MCF 10A (cell line): Measurements from ENCODE around the gene SUPT20HL1. TPM values are rescaled to one million over a fixed set of nuclear protein-coding genes. Genes with fewer than 3 reads are reported as not detected.
"Not testable (repeated sequence)": the region's sequence is repeated elsewhere in the genome, so short reads cannot be mapped to it uniquely, and the experiment has no call there.

Experiments used
- BruUV-seq: library from RNA; stranded (reverse); fragments of 400-500 nt; replicated peaks from 2 replicates; lab custom pipeline; 2021; lab: Mats Ljungman, UMichigan
- CTCF ChIA-PET: fragments of 300-600 bp; sonication (Branson Sonifier 250); formaldehyde crosslinking; extraction: SDS; loops from one replicate; lab custom pipeline; 2021; ENCODE audit warnings: antibody characterized with exemption, inconsistent platforms; lab: Yijun Ruan, JAX
- POLR2A ChIA-PET: fragments of 300-600, 350-650 bp; sonication (Branson Sonifier 250); formaldehyde crosslinking; extraction: SDS; loops from one replicate; lab custom pipeline; 2020; ENCODE audit warnings: antibody characterized with exemption, inconsistent platforms; lab: Yijun Ruan, JAX
- DNase-seq: peaks from one replicate; pipeline ENCODE4 v3.0.0-alpha.2; 2018; ENCODE audit not compliant: unreplicated experiment
- H3K27ac Mint-ChIP-seq: one replicate; pipeline ENCODE4 v1.8.0; 2022; ENCODE audit warnings: mild to moderate bottlenecking, low read depth, mixed read lengths; ENCODE audit not compliant: unreplicated experiment
- H3K27me3 Mint-ChIP-seq: one replicate; pipeline ENCODE4 v1.8.0; 2022; ENCODE audit warnings: mixed read lengths; ENCODE audit not compliant: insufficient read depth, unreplicated experiment
- H3K36me3 Mint-ChIP-seq: one replicate; pipeline ENCODE4 v1.8.0; 2022; ENCODE audit warnings: mild to moderate bottlenecking, moderate library complexity, mixed read lengths; ENCODE audit not compliant: insufficient read depth, unreplicated experiment
- H3K4me1 Mint-ChIP-seq: one replicate; pipeline ENCODE4 v1.8.0; 2022; ENCODE audit warnings: mixed read lengths; ENCODE audit not compliant: insufficient read depth, unreplicated experiment
- H3K4me3 Mint-ChIP-seq: one replicate; pipeline ENCODE4 v1.8.0; 2022; ENCODE audit warnings: mild to moderate bottlenecking, moderate library complexity, mixed read lengths; ENCODE audit not compliant: unreplicated experiment
- H3K9me3 Mint-ChIP-seq: one replicate; pipeline ENCODE4 v1.8.0; 2022; ENCODE audit warnings: mixed read lengths; ENCODE audit not compliant: unreplicated experiment
- CTCF ChIP-seq: fragments of 200-600 bp; IDR thresholded peaks from one replicate; pipeline ENCODE4 v1.8.0; 2022; ENCODE audit warnings: antibody characterized with exemption, mild to moderate bottlenecking; ENCODE audit not compliant: unreplicated experiment
- intact Hi-C: fragments of 100-400 bp; cut with micrococcal nuclease; formaldehyde crosslinking; loops from 2 replicates; pipeline ENCODE4 v1.14.1; 2022
- total RNA-seq: library from RNA; stranded (reverse); gene quantifications from 2 replicates; pipeline ENCODE4 v1.2.3, GENCODE V29; 2022

Gene SUPT20HL1
- total RNA-seq, 1 experiment from 2014 or later = not detected

- H3K27ac Mint-ChIP-seq = no peak overlapping the region
- DNase-seq = no peak
- CTCF ChIA-PET = interaction anchor here (0.6 kb wide), 1 partner anchor 310 kb away, joined by 3 read pairs; no protein-coding TSS in a partner anchor
- no TSS peak for BruUV-seq
- H3K4me3 Mint-ChIP-seq = no peak overlapping the region
- H3K9me3 Mint-ChIP-seq = no peaks in the 10 kb centered on the region
- H3K27me3 Mint-ChIP-seq = peaks cover 79% of the 10 kb centered on the region
- intact Hi-C loops = no loop called here
- POLR2A ChIA-PET = no interaction called here
- H3K4me1 Mint-ChIP-seq = no peaks in the 10 kb centered on the region
- no peak for TF ChIP-seq CTCF
- H3K36me3 Mint-ChIP-seq = no peaks in the 10 kb centered on the region
These were observed 3.9 kb downstream of the SUPT20HL1 start for GRCh38 chrX:24364326-24364725.

GRCh38 chrX:24364851-24365538, 4.6 kb downstream of the SUPT20HL1 start:
- BruUV-seq = no TSS peak
- Mint-ChIP-seq H3K36me3 (no peaks in the 10 kb centered on the region), H3K4me3 (no peak overlapping the region), H3K27me3 (peaks cover 79% of the 10 kb centered on the region), H3K4me1 (no peaks in the 10 kb centered on the region), H3K27ac (no peak overlapping the region), H3K9me3 (no peaks in the 10 kb centered on the region)
- DNase-seq = no peak
- CTCF ChIA-PET = interaction anchor here (0.6 kb wide), 1 partner anchor 310 kb away, joined by 3 read pairs; no protein-coding TSS in a partner anchor
- POLR2A ChIA-PET = no interaction called here
- no peak for TF ChIP-seq CTCF
- intact Hi-C loops = loop anchor here (5.0 kb wide), 1 partner anchor 283 kb away; no protein-coding TSS in a partner anchor

- H3K27ac Mint-ChIP-seq, DNase-seq, H3K4me3 Mint-ChIP-seq, POLR2A ChIA-PET, H3K36me3 Mint-ChIP-seq, H3K9me3 Mint-ChIP-seq, H3K4me1 Mint-ChIP-seq, CTCF ChIA-PET, BruUV-seq: not testable (repeated sequence)
- intact Hi-C loops = loop anchor here (5.0 kb wide), 1 partner anchor 285 kb away; no protein-coding TSS in a partner anchor
- peaks cover 60% of the 10 kb centered on the region for H3K27me3 Mint-ChIP-seq
These were observed 6.4 kb downstream of the SUPT20HL1 start for GRCh38 chrX:24366762-24367400.

GRCh38 chrX:24369816-24370215, 9.4 kb downstream of the SUPT20HL1 start:
- no peak for TF ChIP-seq CTCF
- Mint-ChIP-seq H3K4me1 (no peaks in the 10 kb centered on the region), H3K27ac (no peak overlapping the region), H3K27me3 (peaks cover 45% of the 10 kb centered on the region), H3K9me3 (no peaks in the 10 kb centered on the region), H3K4me3 (no peak overlapping the region), H3K36me3 (no peaks in the 10 kb centered on the region)
- intact Hi-C loops = loop anchor here (5.0 kb wide), 1 partner anchor 288 kb away; no protein-coding TSS in a partner anchor
- POLR2A ChIA-PET = interaction anchor here (0.6 kb wide), 1 partner anchor 531 kb away, joined by 5 read pairs; no protein-coding TSS in a partner anchor
- CTCF ChIA-PET = interaction anchor here (0.6 to 4.7 kb wide), 9 partner anchors 11 to 777 kb away, joined by 3 to 39 read pairs (median 6); no protein-coding TSS in a partner anchor
- DNase-seq = no peak
- BruUV-seq = no TSS peak
